Islet of Langerhans (tissue), 1 donor: ENCODE results near the gene GIGYF1.
"Not testable (repeated sequence)": the region's sequence is repeated elsewhere in the genome, so short reads cannot be mapped to it uniquely, and the experiment has no call there.

Source experiments
- FAIRE-seq: peaks from one replicate; lab custom pipeline; 2011; peaks lifted over from hg19 to GRCh38; lab: Jason Lieb, UNC

Gene GIGYF1

GRCh38 chr7:100671353-100672327, 22.4 kb downstream of the GIGYF1 start:
- no peak for FAIRE-seq

DNA sequence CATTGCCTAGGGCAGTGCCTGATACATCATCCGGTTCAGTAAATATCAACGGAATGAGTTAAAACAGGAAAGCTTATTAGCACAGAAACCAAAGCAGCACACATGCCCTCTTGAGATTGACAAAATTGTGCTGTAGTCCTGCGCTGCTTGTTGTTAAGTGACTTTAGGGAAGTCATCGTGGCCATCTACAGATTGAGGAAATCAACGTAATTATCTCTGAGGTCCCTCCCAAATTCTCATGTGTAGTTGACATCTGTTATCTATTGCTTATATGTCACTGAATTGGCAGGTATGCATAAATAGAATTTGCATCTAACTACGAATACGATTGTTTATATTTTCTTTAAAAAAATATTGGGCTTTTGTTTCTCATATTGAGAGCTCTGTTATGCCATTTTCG, 24.0 kb downstream of the GIGYF1 start:
- FAIRE-seq = no peak

GRCh38 chr7:100669106-100669505, 24.9 kb downstream of the GIGYF1 start:
- FAIRE-seq = not testable (repeated sequence)

GRCh38 chr7:100668069-100668449, 26.0 kb downstream of the GIGYF1 start:
- FAIRE-seq = no peak

- FAIRE-seq = no peak
These were observed 26.6 kb downstream of the GIGYF1 start for GRCh38 chr7:100667331-100668068.

GRCh38 chr7:100665168-100665726, 28.8 kb downstream of the GIGYF1 start:
- no peak for FAIRE-seq

GRCh38 chr7:100662194-100662776, 31.8 kb downstream of the GIGYF1 start:
- not testable (repeated sequence) for FAIRE-seq

DNA sequence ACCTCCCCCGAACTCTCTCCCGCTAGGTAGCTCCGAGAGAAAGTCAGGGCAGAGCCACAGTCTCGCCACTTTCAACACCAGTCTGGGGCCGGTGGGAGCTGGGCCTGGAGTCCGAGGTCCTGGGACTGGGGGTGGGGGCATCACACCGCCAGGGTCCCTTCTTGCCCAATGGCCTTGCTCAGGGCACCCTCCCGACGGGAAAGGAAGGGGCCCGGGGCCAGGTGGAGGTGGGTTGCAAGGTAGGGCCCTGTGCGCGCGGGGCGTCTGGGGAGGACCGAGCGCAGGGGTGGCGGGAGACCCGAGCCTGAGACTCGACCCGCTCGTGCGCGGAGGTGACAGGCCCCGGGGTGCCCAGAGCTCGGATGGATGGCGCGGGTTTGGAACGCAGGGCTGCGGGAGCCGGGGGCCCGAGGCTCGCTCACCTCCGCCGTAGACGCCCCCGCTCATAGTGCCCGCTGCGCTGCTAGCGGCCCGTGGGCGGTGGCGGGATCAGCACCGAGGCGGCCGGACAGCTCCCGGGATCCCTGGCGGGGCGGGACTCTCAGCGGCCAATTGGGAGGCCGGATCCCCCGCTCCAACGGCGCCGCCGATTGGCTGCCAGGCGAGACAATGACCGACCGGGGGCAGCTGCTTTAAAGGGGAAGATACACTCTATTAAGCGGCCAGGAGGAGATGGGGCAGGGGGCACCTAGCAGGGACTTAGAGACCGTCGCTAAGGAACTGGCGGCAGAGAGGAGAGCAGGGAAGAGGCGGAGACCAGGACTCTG, 38.0 kb downstream of the GIGYF1 start, which contains the start of gene ACTL6B:
Gene ACTL6B, minus strand, starts transcription at position 541 of the 767 bp plus-strand sequence. Its CDS starts 94 bp downstream, at position 447.
- FAIRE-seq = no peak

- FAIRE-seq = no peak
These were observed 38.9 kb downstream of the GIGYF1 start for GRCh38 chr7:100654908-100655831.

DNA sequence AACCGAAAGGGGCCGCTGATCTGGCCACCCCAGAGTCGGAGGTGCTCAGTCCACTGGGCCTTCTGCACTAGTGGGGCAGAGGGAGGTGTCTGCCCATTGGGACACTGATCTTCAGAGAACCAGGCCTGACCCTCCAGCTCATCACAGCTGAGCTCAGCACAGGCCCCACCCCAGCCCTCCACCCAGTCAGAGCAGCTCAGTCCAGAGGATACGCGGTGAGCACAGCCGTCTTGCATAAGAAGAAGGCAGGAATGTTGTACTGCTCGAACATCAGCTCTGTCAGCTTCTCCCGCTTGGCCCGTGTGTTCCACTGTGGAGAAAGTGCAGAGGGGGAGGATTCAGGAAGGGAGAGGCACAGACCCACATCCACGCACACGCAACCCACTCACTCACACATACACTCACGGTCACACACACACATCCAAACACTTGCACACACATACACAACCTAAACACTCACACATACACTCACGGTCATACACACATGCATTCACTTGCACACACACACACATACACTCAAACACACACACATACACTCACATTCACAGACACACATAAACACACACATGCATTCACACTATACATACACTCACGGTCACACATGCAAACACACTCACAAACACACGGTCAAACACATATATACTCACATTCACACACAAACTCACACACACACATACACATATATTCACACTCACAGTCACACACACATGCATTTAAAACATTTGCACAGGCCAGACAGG, 44.1 kb downstream of the GIGYF1 start:
- no peak for FAIRE-seq

GRCh38 chr7:100642534-100642907, 51.5 kb downstream of the GIGYF1 start:
- no peak for FAIRE-seq

- no peak for FAIRE-seq
These were observed 52.1 kb downstream of the GIGYF1 start for GRCh38 chr7:100641860-100642533.

DNA sequence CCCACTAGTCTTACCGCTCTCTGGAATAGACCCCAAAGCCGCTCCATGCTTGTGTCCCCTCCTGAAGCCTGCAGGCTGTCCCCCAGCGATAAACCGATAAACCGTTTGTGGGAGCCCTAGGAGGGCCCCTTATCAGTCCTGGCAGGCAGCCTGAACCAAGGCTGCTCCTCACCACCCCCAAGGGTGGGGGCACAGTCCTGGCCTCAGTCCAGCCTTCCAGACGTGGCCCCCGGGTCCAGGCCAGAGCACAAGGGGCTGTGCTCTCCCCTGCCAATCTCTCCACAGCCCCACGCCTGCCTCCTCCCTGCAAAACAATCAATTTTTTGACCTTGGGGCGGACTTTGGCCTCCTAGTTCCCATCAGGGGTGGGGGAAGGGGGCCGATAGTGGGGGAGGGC, 52.6 kb downstream of the GIGYF1 start, which contains the start of gene TFR2:
Gene TFR2, minus strand, starts transcription at position 90 of the 397 bp plus-strand sequence. Its CDS starts 43 bp downstream, at position 47.
- no peak for FAIRE-seq

DNA sequence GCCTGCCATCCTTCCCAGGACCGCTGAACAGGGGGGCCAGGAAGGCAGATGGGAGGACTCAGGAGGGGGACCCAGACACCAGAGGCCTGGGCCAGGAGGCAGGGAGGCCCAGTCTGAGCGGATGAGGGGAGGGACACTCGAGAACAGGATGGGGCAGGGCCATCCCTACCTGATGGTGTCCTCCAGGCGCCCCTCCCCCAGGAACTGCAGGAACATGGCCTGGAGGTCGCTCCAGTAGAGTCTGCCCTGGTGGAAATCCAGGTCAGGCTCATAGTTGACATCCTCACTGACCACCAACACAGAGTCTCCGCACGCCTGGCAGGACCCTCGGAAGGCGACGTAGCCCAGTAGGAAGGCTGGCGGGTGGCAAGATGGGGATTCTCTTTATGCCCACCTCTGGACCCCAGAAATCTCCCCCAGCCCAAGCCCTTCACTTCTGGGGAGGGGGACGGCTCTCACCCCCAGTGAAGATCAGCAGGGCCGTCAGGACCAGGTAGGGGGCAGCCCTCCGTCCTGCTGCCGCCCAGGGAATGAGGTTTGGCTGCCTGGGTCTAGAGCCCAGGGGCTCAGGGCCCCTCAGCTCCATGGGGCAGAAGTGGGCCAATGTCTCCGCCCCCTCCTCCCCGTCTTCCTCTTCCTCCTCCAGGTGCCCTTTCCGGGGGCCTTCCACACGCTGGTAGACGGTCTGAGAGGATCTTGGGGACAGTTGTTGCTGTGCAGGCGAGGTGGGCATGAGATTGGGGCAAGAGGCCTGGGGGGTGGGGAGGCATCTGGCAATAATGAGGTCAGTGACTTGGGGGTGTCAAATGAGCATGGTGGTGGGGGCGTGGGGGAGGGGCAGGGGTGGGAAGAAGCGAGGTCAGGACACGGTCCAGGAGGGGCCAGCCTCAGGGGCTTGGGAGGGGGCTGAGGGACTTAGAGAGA, 53.3 kb downstream of the GIGYF1 start:
- FAIRE-seq = no peak

- FAIRE-seq = no peak
These were observed 54.0 kb downstream of the GIGYF1 start for GRCh38 chr7:100639995-100640516.

- no peak for FAIRE-seq
These were observed 60.9 kb downstream of the GIGYF1 start for GRCh38 chr7:100632951-100633717.

DNA sequence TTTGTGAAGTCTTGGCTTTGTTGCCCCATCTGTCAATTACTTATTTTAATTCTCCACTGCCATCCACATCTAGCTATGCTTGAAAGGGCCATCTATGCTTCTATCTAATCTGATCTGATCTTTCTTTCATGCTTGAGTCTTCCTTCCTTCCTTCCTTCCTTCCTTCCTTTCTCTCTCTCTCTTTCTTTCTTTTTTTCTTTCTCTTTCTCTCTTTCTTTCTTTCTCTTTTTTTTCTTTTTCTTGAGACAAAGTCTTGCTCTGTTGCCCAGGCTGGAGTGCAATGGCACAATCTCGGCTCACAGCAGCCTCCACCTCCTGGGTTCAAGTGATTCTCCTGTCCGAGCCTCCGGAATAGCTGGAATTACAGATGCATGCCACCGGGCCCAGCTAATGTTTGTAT, 64.0 kb downstream of the GIGYF1 start:
- no peak for FAIRE-seq
